Forelimb muscle (tissue), 1 donor: ENCODE measurements around the gene PPM1H. TPM values are rescaled to one million over a fixed set of nuclear protein-coding genes. Genes with fewer than 3 reads are reported as not detected.
"Not testable (repeated sequence)": the region's sequence is repeated elsewhere in the genome, so short reads cannot be mapped to it uniquely, and the experiment has no call there.

Experiments
- DNase-seq: peaks from one replicate; pipeline ENCODE4 v3.0.0-alpha.2; 2013; ENCODE audit warnings: low read depth
- polyA plus RNA-seq: library from polyadenylated mRNA; unstranded; fragments of 120-200 nt; gene quantifications from one replicate; pipeline ENCODE4 v1.2.1, GENCODE V29; 2013; ENCODE audit not compliant: insufficient read length

The PPM1H gene
- polyA plus RNA-seq, 1 donor, result 3.1 TPM

DNA sequence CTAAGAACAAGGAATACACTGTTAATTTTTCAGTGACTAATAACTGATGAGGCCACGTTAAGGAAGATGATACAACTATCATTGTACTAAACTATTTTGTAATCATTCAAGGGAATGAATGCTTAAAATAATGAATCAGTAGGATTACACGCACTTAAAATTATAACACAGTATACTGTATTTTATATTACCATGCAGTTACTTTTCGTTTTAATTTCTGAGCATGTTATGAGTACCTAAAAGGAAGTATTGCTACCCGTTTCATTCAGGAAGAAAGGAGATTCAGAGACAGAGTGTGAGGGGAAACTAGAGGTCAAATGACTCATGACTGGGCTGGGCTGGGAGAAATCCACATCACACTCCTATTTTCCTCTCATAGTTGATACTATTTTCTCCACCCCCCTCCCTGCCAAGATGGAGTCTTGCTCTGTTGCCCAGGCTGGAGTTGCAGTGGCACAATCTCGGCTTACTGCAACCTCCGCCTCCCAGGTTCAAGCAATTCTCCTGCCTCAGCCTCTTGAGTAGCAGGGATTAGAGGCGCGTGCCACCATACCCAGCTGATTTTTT is 202.0 kb downstream of the PPM1H start:
- DNase-seq, result no peak

GRCh38 chr12:62731055-62731820 is 203.7 kb downstream of the PPM1H start:
- DNase-seq, result no peak

DNA sequence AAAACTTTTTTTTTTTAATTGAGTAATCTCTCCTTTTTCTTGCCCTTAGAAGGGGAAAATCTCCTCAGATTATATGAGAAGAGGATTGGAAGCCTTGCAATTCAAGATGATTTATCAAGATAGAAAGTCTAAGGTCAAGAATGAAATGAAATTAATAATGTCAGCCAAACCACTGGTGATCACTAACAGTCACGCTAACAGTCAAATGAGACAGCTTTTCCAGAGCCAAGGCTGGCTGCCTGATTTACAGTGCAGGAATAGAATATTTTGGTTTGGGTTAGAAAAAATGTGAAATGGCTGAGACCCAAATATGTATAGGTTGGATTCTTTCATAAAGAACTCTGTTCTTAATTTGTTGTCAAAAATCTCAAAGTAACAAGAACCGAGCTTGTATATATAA is 204.3 kb downstream of the PPM1H start:
- DNase-seq, result no peak

- DNase-seq, result not testable (repeated sequence)
Observed at GRCh38 chr12:62729579-62730544, 205.1 kb downstream of the PPM1H start.

GRCh38 chr12:62728741-62729140 is 206.2 kb downstream of the PPM1H start:
- DNase-seq, result no peak

DNA sequence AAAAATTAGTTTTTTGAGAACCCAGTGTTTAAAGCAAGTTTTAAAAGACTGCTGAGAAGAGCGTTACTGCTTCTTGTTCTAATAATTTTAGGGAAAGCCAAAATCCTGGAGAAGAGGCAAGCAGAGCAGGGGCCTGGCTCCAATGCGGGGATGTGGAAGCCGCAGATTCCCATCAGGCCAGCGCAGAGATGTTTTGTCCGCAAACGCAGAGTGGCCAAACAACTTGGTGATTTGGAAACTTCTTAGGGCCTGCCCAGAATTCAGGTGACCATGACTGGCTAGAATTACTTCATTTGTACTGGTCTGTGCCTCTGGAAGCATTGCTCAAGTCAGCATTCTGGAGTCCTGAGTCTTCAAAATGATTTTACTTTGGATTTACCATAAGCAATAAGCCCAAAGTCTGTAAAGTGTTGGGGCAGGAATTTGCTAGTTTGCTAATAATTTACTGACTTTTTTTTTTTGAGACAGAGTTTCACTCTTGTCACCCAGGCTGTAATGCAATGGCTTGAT is 208.4 kb downstream of the PPM1H start:
- no peak for DNase-seq

GRCh38 chr12:62725781-62726180 is 209.2 kb downstream of the PPM1H start:
- no peak for DNase-seq

- no peak for DNase-seq
Observed at GRCh38 chr12:62724947-62725451, 210.0 kb downstream of the PPM1H start.

GRCh38 chr12:62724285-62724684 is 210.7 kb downstream of the PPM1H start:
- no peak for DNase-seq

DNA sequence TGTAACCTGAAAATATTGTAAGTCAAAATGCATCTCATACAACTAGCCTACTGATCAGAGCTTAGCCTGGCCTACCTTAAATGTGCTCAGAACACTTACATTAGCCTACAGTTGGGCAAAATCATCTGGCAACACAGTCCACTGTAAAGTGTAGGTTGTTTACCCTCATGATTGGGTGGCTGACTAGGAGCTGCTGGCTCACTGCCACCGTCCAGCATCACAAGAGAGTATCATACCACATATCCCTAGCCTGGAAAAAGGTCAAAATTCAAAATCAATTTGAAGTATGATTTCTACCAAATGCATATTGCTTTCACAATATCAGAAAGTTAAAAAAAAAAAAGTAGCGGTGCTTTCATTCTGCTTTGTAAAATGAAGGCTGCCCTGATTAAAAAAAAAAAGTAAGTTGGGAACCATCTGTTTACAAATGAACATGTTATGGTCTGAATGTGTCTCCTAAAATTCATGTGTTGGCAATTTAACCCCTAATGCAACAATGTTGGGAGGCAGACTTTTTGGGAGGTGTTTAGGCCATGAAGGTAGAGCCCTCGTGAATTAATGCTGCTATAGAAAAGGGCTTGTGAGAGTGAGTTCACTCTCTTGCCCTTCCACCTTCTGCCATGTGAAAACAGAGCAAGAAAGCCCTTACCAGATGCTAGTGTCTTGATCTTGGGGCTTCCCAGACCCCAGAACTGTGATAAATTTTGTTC is 211.8 kb downstream of the PPM1H start:
- no peak for DNase-seq

GRCh38 chr12:62720661-62721330 is 214.2 kb downstream of the PPM1H start:
- peak; percentile 76 for DNase-seq

- no peak for DNase-seq
Observed at GRCh38 chr12:62720025-62720424, 214.9 kb downstream of the PPM1H start.

GRCh38 chr12:62718762-62719426 is 216.1 kb downstream of the PPM1H start:
- no peak for DNase-seq

GRCh38 chr12:62717643-62718042 is 217.3 kb downstream of the PPM1H start:
- DNase-seq, result no peak

GRCh38 chr12:62716866-62717525 is 218.0 kb downstream of the PPM1H start:
- DNase-seq, result no peak

DNA sequence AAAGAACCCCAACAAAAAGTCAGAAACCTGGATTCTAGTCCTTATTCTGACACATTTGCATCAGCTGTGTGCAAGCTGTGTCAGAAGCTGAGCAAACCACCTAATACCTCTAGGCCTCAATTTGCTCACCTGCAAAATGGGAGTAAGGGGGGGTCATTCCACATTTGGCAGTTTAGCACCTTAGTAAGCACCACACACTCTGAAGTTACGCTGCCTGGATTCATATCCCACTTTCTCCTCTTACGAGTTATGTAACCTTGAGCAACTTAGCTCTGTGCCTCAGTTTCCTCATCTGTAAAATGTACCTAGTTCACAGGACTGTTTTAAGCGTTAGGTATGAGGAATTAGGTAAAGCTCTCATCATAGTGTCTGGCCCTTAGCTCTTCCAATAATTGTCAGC is 218.9 kb downstream of the PPM1H start:
- no peak for DNase-seq

- DNase-seq, result peak; percentile 79
Observed at GRCh38 chr12:62714774-62715721, 219.9 kb downstream of the PPM1H start.

GRCh38 chr12:62714181-62714773 is 220.7 kb downstream of the PPM1H start:
- no peak for DNase-seq
